ENCODE measurements around the gene SLIT1.

The SLIT1 gene

GRCh38 chr10:97150616-97151015 lies 35.1 kb downstream of the SLIT1 start:
- no peaks in the 10 kb centered on the region for H3K27me3 ChIP-seq (ENCODE audit: low read length)
- no peak overlapping the region for H3K4me3 ChIP-seq (ENCODE audit: insufficient read depth, low read length, poor library complexity, severe bottlenecking)
- H4K20me1 ChIP-seq (ENCODE audit: low read depth, low read length) = no peaks in the 10 kb centered on the region
- TF ChIP-seq CTCF (IDR thresholded peaks at IDR 0.05; ENCODE audit: insufficient read depth, low read length, poor library complexity, severe bottlenecking) = no peak
- H3K79me2 ChIP-seq (ENCODE audit: insufficient read depth, low read length) = no peaks in the 10 kb centered on the region
- no peak overlapping the region for H3K9ac ChIP-seq (ENCODE audit: low read length)
- no peaks in the 10 kb centered on the region for H3F3A ChIP-seq (ENCODE audit: insufficient read depth)
- no peak overlapping the region for H3K27ac ChIP-seq (ENCODE audit: low read depth, low read length)
- H3K9me2 ChIP-seq (replicated peaks; ENCODE audit: insufficient read depth, low read length) = no peaks in the 10 kb centered on the region
- H3K36me3 ChIP-seq (ENCODE audit: low read length) = no peaks in the 10 kb centered on the region
- no peak overlapping the region for H3K4me2 ChIP-seq (ENCODE audit: low read depth, low read length, poor library complexity, severe bottlenecking)
- H2AFZ ChIP-seq (ENCODE audit: low read depth, low read length, severe bottlenecking) = no peak overlapping the region
- H3K9me3 ChIP-seq (ENCODE audit: insufficient read depth, low read length) = no peaks in the 10 kb centered on the region

GRCh38 chr10:97150013-97150595 lies 35.7 kb downstream of the SLIT1 start:
- no peaks in the 10 kb centered on the region for H3K9me2 ChIP-seq (replicated peaks; ENCODE audit: insufficient read depth, low read length)
- no peak overlapping the region for H3K4me3 ChIP-seq (ENCODE audit: insufficient read depth, low read length, poor library complexity, severe bottlenecking)
- no peaks in the 10 kb centered on the region for H3K9me3 ChIP-seq (ENCODE audit: insufficient read depth, low read length)
- no peaks in the 10 kb centered on the region for H3K36me3 ChIP-seq (ENCODE audit: low read length)
- no peak overlapping the region for H3K27ac ChIP-seq (ENCODE audit: low read depth, low read length)
- H3K27me3 ChIP-seq (ENCODE audit: low read length) = no peaks in the 10 kb centered on the region
- no peak overlapping the region for H3K4me2 ChIP-seq (ENCODE audit: low read depth, low read length, poor library complexity, severe bottlenecking)
- no peak for TF ChIP-seq EZH2phosphoT487 (conservative IDR thresholded peaks at IDR 0.05; ENCODE audit: low read length)
- TF ChIP-seq CTCF (IDR thresholded peaks at IDR 0.05; ENCODE audit: insufficient read depth, low read length, poor library complexity, severe bottlenecking) = no peak
- no peak overlapping the region for H3K9ac ChIP-seq (ENCODE audit: low read length)
- no peak overlapping the region for H2AFZ ChIP-seq (ENCODE audit: low read depth, low read length, severe bottlenecking)
- H3F3A ChIP-seq (ENCODE audit: insufficient read depth) = no peaks in the 10 kb centered on the region
- no peaks in the 10 kb centered on the region for H3K79me2 ChIP-seq (ENCODE audit: insufficient read depth, low read length)
- no peaks in the 10 kb centered on the region for H4K20me1 ChIP-seq (ENCODE audit: low read depth, low read length)

GRCh38 chr10:97149079-97149531 lies 36.7 kb downstream of the SLIT1 start:
- Histone ChIP-seq H3K36me3 (ENCODE audit: low read length) (no peaks in the 10 kb centered on the region), H3K27me3 (ENCODE audit: low read length) (no peaks in the 10 kb centered on the region), H3K9me3 (ENCODE audit: insufficient read depth, low read length) (no peaks in the 10 kb centered on the region), H2AFZ (ENCODE audit: low read depth, low read length, severe bottlenecking) (no peak overlapping the region), H3K79me2 (ENCODE audit: insufficient read depth, low read length) (no peaks in the 10 kb centered on the region), H3K27ac (ENCODE audit: low read depth, low read length) (no peak overlapping the region), H4K20me1 (ENCODE audit: low read depth, low read length) (no peaks in the 10 kb centered on the region), H3K9ac (ENCODE audit: low read length) (no peak overlapping the region), H3K4me2 (ENCODE audit: low read depth, low read length, poor library complexity, severe bottlenecking) (no peak overlapping the region), H3K4me3 (ENCODE audit: insufficient read depth, low read length, poor library complexity, severe bottlenecking) (no peak overlapping the region), H3F3A (ENCODE audit: insufficient read depth) (no peaks in the 10 kb centered on the region), H3K9me2 (replicated peaks; ENCODE audit: insufficient read depth, low read length) (no peaks in the 10 kb centered on the region)
- TF ChIP-seq CTCF (IDR thresholded peaks at IDR 0.05; ENCODE audit: insufficient read depth, low read length, poor library complexity, severe bottlenecking) (no peak), EZH2phosphoT487 (conservative IDR thresholded peaks at IDR 0.05; ENCODE audit: low read length) (no peak)

All from SU-DHL-6 (cell line).